Measurements from ENCODE around the gene DGCR6L.
"Not testable (repeated sequence)": the region's sequence is repeated elsewhere in the genome, so short reads cannot be mapped to it uniquely, and the experiment has no call there.

DGCR6L gene

DNA sequence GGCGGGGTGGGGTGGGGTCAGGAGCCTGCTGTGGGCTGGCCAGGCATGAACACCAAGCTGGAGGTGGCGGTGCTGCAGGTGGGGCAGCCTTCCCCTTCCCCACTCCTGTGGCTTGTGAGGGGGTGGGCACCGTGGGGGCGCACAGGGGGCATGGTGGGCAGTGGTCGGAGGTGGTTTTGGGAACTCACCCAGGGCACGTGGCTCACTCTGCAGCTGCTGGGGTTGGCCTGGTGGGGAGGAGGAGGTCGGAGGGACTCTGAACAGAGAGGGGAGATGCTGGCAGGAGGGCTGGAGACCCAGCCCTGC, 16.7 kb downstream of the DGCR6L start:
- H3K4me1 ChIP-seq (ENCODE audit: control insufficient read depth, insufficient read depth, low read length); H3K9me3 ChIP-seq (ENCODE audit: control insufficient read depth, insufficient read depth, low read length); H3K36me3 ChIP-seq (ENCODE audit: control insufficient read depth, insufficient read depth, low read length); H3K9ac ChIP-seq (ENCODE audit: low read depth, low read length); H3K4me3 ChIP-seq (ENCODE audit: low read depth, low read length): not testable (repeated sequence)
- peaks cover 24% of the 10 kb centered on the region for H3K27me3 ChIP-seq (ENCODE audit: control insufficient read depth, insufficient read depth, low read length)

DNA sequence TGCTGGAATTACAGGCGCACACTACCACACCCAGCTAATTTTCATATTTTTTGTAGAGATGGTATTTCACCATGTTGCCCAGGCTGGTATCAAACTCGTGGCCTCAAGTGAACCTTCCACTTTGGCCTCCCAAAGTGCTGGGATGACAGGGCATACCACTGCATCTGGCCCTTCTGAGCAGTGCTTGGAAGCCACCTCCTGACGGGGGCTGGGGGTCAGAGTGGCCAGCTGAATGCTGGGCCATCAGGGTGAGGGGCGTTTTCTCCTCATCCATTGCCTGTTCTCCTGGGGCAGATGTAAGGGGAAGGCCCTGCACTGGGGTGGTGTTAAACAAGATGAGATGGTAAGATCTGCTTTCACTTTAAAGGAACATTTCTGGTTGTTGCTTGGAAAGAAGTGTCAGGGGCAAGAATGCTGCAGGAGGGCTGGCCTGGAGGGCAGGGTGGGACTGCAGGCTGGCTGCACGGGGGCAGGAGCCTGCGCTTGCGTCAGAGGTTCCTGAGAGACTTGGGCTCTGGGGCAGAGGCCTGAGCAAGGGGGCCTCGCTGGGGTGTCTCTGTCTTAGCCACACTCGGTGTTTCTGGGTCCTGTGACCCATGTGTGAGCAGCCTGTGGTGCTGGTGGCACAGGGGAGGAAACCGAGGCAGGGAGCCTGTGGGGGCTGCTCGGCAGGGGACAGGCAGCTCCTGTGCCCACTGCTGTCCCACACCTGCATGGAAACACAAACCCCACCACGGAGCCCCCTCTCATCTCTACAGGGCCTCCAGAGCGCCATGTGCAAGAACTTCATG, 17.2 kb downstream of the DGCR6L start:
- peaks cover 30% of the 10 kb centered on the region for H3K27me3 ChIP-seq (ENCODE audit: control insufficient read depth, insufficient read depth, low read length)
- H3K9ac ChIP-seq (ENCODE audit: low read depth, low read length) = no peak overlapping the region
- H3K4me3 ChIP-seq (ENCODE audit: low read depth, low read length) = no peak overlapping the region
- H3K9me3 ChIP-seq (ENCODE audit: control insufficient read depth, insufficient read depth, low read length) = no peaks in the 10 kb centered on the region
- no peaks in the 10 kb centered on the region for H3K36me3 ChIP-seq (ENCODE audit: control insufficient read depth, insufficient read depth, low read length)
- no peaks in the 10 kb centered on the region for H3K4me1 ChIP-seq (ENCODE audit: control insufficient read depth, insufficient read depth, low read length)

DNA sequence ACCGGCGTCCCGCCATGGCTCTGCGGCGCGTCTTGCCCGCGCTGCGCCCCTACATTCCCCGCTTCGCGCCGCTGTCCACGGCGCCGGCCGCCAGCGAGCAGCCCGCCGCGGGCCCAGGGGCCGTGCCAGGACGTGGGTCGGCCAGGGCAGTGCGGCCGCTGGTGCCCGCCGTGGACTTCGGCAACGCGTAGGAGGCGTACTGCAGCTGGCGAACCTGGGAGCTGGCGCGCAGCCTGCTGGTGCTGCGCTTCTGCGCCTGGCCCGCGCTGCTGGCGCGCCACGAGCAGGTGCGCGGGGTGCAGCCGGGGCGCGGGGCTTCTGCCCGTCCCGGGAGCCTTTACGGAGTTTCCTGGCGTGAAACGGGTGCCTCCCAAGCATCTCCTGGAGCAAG, 20.1 kb downstream of the DGCR6L start:
- Histone ChIP-seq H3K4me1 (ENCODE audit: control insufficient read depth, insufficient read depth, low read length) (no peaks in the 10 kb centered on the region), H3K36me3 (ENCODE audit: control insufficient read depth, insufficient read depth, low read length) (no peaks in the 10 kb centered on the region), H3K9ac (ENCODE audit: low read depth, low read length) (no peak overlapping the region), H3K4me3 (ENCODE audit: low read depth, low read length) (peak overlapping the region; percentile 69), H3K27me3 (ENCODE audit: control insufficient read depth, insufficient read depth, low read length) (peaks cover 40% of the 10 kb centered on the region), H3K9me3 (ENCODE audit: control insufficient read depth, insufficient read depth, low read length) (no peaks in the 10 kb centered on the region)

DNA sequence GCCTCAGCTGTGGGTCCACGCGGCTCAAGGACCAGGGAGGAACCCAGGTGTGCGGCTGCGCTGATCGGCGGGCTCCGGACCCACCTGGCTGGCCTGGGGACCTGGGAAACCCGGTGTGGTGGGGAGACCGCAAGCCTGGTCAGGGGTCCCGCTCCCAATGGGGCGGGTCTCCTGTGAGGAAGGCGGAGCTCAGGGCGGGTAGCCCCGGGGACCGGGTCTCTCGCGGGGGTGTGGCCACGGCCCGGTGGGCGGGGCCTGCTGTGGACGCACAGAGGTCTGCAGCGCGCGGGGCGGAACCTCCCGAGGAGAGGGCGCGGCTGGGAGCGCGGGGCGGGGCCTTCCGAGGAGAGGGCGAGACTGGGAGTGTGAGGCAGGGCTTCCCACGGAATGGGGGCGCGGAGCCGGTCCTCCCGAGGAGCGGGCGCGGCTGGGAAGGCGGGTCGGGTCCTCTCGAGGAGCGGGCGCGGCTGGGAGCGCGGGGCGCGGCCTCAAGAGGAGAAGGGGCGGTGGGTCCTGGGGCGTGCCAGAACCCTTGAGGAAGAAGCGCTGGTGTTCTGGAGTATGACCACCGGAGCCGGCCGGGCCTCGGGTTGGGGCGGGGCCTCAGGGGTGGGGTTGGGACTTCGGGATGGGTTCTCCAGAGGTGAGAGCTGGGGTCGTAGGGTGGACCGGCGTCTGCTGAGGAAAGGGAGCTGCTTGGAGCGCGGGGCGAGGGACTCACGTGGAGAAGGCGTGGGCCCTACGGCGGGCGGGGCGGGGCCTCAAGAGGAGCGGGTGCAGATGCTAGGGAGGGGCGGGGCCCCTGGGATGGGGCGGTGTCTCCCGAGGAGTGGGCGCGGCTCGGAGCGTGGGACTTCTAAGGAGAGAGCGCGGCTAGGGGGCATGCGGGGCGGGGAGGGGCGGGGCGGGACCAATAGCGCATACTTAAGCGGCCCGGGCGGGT, 20.8 kb downstream of the DGCR6L start:
- Histone ChIP-seq H3K9ac (ENCODE audit: low read depth, low read length) (peak overlapping the region; percentile 60), H3K36me3 (ENCODE audit: control insufficient read depth, insufficient read depth, low read length) (no peaks in the 10 kb centered on the region), H3K4me3 (ENCODE audit: low read depth, low read length) (peak overlapping the region; percentile 69), H3K27me3 (ENCODE audit: control insufficient read depth, insufficient read depth, low read length) (peaks cover 40% of the 10 kb centered on the region), H3K4me1 (ENCODE audit: control insufficient read depth, insufficient read depth, low read length) (no peaks in the 10 kb centered on the region), H3K9me3 (ENCODE audit: control insufficient read depth, insufficient read depth, low read length) (no peaks in the 10 kb centered on the region)

DNA sequence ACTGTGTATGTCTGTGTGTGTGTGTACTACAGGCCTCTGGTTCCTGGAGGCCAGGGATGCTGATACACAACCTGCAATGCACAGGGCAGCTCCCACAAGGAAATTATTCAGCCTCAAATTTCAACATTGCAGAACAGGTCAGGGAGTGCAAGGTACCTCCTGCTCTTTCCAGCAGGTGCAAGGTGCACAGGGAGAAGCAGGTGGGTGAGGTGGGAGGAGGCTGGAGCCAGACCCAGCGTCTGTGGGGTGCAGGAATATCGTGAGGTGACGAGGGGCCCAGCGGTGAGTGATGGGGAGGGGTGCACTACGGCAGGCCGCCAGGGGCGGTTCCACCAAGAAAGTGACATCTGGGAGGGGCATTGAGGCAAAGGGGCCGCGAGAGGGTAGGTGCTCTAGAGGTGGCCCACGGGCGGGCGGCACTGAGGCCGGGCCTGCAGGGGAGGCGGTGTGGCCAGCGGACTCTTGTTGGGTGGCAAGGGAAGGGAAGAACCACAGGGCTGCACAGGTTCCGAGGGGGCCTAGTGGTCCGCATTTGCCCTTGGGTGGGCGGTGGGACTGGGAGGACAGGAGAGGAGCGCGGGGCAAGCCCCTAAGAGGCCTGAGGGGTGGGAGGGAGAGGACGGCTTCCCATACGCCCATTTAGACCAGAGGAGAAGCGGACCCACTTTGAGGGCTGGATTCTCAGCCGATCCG, 21.6 kb downstream of the DGCR6L start:
- no peaks in the 10 kb centered on the region for H3K36me3 ChIP-seq (ENCODE audit: control insufficient read depth, insufficient read depth, low read length)
- H3K4me1 ChIP-seq (ENCODE audit: control insufficient read depth, insufficient read depth, low read length) = no peaks in the 10 kb centered on the region
- peak overlapping the region; percentile 60 for H3K9ac ChIP-seq (ENCODE audit: low read depth, low read length)
- H3K4me3 ChIP-seq (ENCODE audit: low read depth, low read length) = peak overlapping the region; percentile 69
- H3K9me3 ChIP-seq (ENCODE audit: control insufficient read depth, insufficient read depth, low read length) = no peaks in the 10 kb centered on the region
- H3K27me3 ChIP-seq (ENCODE audit: control insufficient read depth, insufficient read depth, low read length) = peaks cover 40% of the 10 kb centered on the region

DNA sequence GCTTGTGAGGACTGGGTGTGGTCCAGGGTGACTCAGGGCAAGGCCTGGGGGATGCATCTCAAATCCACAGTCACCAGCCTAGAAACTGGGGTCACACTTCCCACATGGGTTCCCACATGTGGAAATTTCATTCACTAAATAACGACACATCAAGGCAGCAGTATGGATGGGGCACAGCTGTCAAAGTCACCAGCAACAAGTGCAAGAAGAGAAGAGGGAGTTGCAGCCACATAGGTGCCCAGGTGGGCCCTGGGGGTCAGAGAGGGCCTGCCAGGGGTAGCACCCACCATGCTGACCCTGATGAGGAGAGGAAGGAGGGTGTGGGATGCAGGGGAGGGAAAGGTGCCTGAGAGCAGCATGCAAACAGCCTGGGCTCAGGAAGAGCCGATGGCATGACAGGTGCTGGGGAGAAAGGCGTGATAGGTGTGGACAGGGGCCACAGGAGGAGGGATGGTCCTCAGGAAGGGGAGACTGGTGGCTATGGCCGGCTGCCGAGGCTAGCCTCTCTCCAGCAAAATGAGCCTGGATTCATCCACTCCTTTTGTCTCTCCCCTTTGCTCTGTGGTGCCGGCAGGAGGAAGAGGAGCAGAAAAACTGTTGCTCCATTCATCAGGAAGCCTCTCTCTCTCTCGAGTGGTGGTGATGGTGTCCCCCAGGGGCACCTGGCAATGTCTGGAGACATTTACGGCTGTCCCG, 22.3 kb downstream of the DGCR6L start:
- Histone ChIP-seq H3K9me3 (ENCODE audit: control insufficient read depth, insufficient read depth, low read length) (no peaks in the 10 kb centered on the region), H3K4me3 (ENCODE audit: low read depth, low read length) (no peak overlapping the region), H3K27me3 (ENCODE audit: control insufficient read depth, insufficient read depth, low read length) (peaks cover 40% of the 10 kb centered on the region), H3K4me1 (ENCODE audit: control insufficient read depth, insufficient read depth, low read length) (no peaks in the 10 kb centered on the region), H3K36me3 (ENCODE audit: control insufficient read depth, insufficient read depth, low read length) (no peaks in the 10 kb centered on the region), H3K9ac (ENCODE audit: low read depth, low read length) (no peak overlapping the region)

DNA sequence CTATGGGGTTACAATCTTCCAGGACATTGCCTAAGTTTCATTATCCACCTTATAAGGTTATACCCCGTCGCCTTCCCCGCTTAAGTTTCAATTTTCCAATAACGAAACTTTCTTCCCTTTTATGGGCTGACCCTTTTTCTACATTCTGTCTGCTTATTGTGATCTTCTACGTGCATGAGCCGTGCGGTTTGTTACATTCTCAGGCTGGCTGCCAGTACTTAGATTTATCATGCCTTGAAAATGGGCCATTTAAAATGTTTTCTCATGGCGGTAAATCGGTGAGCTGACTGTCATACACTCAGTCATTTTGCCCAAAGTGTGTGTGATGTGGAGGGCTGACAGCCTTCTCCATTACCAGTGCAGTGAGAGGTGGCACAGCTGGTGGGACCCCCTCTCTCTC, 23.3 kb downstream of the DGCR6L start:
- Histone ChIP-seq H3K36me3 (ENCODE audit: control insufficient read depth, insufficient read depth, low read length) (no peaks in the 10 kb centered on the region), H3K4me3 (ENCODE audit: low read depth, low read length) (no peak overlapping the region), H3K4me1 (ENCODE audit: control insufficient read depth, insufficient read depth, low read length) (no peaks in the 10 kb centered on the region), H3K27me3 (ENCODE audit: control insufficient read depth, insufficient read depth, low read length) (peaks cover 36% of the 10 kb centered on the region), H3K9ac (ENCODE audit: low read depth, low read length) (no peak overlapping the region), H3K9me3 (ENCODE audit: control insufficient read depth, insufficient read depth, low read length) (no peaks in the 10 kb centered on the region)

DNA sequence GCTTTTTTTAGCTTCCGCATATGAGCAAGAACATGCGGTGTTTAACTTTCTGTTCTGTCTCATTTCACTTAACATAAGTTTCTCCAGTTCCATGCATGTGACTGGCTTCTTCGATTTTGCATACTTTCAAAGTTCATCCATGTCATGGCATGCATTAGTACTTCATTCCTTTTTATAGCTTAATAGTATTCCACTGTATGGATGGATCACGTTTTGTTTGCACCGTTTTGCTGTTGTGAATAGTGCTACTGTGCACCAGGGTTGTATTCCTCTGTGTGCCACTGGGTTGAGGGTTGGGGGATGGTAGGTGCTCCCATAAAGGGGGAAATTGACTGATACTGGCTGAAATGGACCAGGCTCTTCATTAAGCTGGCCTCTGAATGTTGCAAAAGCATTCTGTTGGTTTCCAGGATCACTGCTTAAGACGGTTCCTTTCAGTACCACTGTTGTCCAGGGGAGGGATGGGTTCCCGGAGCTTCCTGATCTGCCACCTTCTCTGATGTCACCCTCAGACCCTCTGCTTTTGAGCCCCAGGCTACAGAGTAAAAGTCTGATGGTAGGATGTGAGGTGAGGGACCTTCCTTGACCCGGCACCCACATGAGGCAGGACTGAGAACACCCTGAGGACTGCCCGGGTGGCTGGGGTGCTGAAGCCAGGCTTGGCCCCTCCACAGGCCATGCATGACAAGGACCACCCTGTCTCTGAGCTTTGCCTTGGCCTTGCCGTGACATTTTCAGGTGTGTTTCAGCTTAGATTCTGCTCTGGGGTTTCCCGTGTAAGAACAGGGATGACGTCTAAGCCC, 24.4 kb downstream of the DGCR6L start:
- Histone ChIP-seq H3K4me1 (ENCODE audit: control insufficient read depth, insufficient read depth, low read length) (no peaks in the 10 kb centered on the region), H3K9ac (ENCODE audit: low read depth, low read length) (no peak overlapping the region), H3K4me3 (ENCODE audit: low read depth, low read length) (no peak overlapping the region), H3K27me3 (ENCODE audit: control insufficient read depth, insufficient read depth, low read length) (peaks cover 26% of the 10 kb centered on the region), H3K36me3 (ENCODE audit: control insufficient read depth, insufficient read depth, low read length) (no peaks in the 10 kb centered on the region), H3K9me3 (ENCODE audit: control insufficient read depth, insufficient read depth, low read length) (no peaks in the 10 kb centered on the region)

DNA sequence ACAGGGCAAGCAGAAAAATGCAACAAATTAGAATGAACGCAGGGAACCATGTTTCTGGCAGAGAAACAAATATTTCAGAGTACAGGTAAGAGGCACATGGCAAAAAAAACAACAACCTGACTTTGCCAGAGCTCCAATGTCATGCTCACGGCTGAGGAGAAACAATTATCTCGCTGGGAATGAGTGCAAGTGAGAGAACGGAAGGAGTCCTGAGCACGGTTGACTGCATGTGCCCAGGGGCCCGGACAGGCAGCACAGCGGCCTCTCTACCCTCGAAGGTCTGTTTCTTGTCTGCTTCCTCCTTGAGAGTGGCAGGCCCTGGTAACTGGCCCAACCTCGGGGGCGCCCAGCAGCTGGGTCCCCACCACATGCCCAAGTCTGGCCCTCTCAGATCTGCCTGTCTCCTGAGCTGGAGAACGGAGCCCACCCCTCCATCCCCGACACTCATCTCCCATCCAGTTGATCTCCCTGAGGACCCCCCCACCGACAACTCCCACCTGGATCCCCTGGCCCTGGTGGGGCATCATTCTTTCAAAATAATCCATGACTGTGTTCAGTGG, 27.1 kb downstream of the DGCR6L start:
- H3K9ac ChIP-seq (ENCODE audit: low read depth, low read length) = no peak overlapping the region
- H3K36me3 ChIP-seq (ENCODE audit: control insufficient read depth, insufficient read depth, low read length) = no peaks in the 10 kb centered on the region
- no peaks in the 10 kb centered on the region for H3K4me1 ChIP-seq (ENCODE audit: control insufficient read depth, insufficient read depth, low read length)
- peaks cover 11% of the 10 kb centered on the region for H3K27me3 ChIP-seq (ENCODE audit: control insufficient read depth, insufficient read depth, low read length)
- no peak overlapping the region for H3K4me3 ChIP-seq (ENCODE audit: low read depth, low read length)
- no peaks in the 10 kb centered on the region for H3K9me3 ChIP-seq (ENCODE audit: control insufficient read depth, insufficient read depth, low read length)

DNA sequence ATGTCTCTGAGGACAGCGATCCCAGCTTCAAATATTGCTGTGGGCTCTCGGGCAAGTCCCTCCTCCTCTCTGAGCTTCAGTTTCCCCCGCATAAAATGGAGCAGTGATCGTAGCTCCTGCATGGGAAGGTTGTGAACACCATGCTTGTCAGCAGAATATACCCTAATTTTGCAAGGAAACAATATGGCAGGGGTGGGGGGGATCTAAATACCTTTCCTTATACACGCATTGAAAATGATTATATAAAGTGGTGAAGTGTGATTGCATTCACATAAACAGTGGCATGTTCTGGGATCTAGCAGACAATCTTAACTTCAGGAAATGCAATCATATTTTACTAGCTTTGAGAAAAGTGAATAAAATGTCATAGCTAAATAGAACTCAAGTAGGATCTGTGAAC, 27.8 kb downstream of the DGCR6L start:
- Histone ChIP-seq H3K27me3 (ENCODE audit: control insufficient read depth, insufficient read depth, low read length) (peaks cover 5% of the 10 kb centered on the region), H3K4me1 (ENCODE audit: control insufficient read depth, insufficient read depth, low read length) (no peaks in the 10 kb centered on the region), H3K9me3 (ENCODE audit: control insufficient read depth, insufficient read depth, low read length) (no peaks in the 10 kb centered on the region), H3K9ac (ENCODE audit: low read depth, low read length) (no peak overlapping the region), H3K36me3 (ENCODE audit: control insufficient read depth, insufficient read depth, low read length) (no peaks in the 10 kb centered on the region), H3K4me3 (ENCODE audit: low read depth, low read length) (no peak overlapping the region)

All from iPS-15b (cell line).